Effector memory CD8-positive, alpha-beta T cell (primary cell): ENCODE results near the gene LLGL1.
A peak's percentile ranks its signal among the peaks of the same experiment; 100 is the strongest.

ENCODE experiments used
- ATAC-seq: fragments of 150-1000 bp; cut with Tn5 transposase; replicated peaks from 2 replicates; pipeline ENCODE4 v1.10.0; 2021; ENCODE audit warnings: mild to moderate bottlenecking, moderate library complexity
- DNase-seq, 3 experiments: peaks; one replicate each; pipeline ENCODE4 v3.0.0; 2021
- H3K27ac Mint-ChIP-seq, 2 donors: one replicate each; pipeline ENCODE4 v1.8.0; 2022; ENCODE audit warnings: mild to moderate bottlenecking in 2 of 2, mixed read lengths in 2 of 2, moderate library complexity in 2 of 2
- H3K27me3 Mint-ChIP-seq, 2 donors: one replicate each; pipeline ENCODE4 v1.8.0; 2022; ENCODE audit warnings: mixed read lengths in 2 of 2
- H3K36me3 Mint-ChIP-seq: one replicate; pipeline ENCODE4 v1.8.0; 2022; ENCODE audit warnings: mild to moderate bottlenecking, moderate library complexity, mixed read lengths; ENCODE audit not compliant: insufficient read depth
- H3K4me1 Mint-ChIP-seq, 2 donors: one replicate each; pipeline ENCODE4 v1.8.0; 2022; ENCODE audit warnings: low read depth in 2 of 2, mixed read lengths in 2 of 2
- H3K4me3 Mint-ChIP-seq, 2 donors: one replicate each; pipeline ENCODE4 v1.8.0; 2022; ENCODE audit warnings: mild to moderate bottlenecking in 2 of 2, mixed read lengths in 2 of 2, moderate library complexity in 2 of 2
- H3K9me3 Mint-ChIP-seq, 2 donors: one replicate each; pipeline ENCODE4 v1.8.0; 2022; ENCODE audit warnings: mixed read lengths in 2 of 2

The LLGL1 gene

GRCh38 chr17:18254888-18255649, 29.6 kb downstream of the LLGL1 start:
- Mint-ChIP-seq H3K36me3 (peaks cover 51% of the 10 kb centered on the region), H3K27ac (peak overlapping the region in 1 of 2 donors; percentile 23), H3K27me3 (no peaks in the 10 kb centered on the region), H3K4me1 (peaks cover 16 to 25% of the 10 kb centered on the region in 2 donors), H3K9me3 (no peaks in the 10 kb centered on the region), H3K4me3 (no peak overlapping the region)
- DNase-seq (no peak), ATAC-seq (no peak)

GRCh38 chr17:18256351-18256750, 30.9 kb downstream of the LLGL1 start:
- H3K4me3 Mint-ChIP-seq = peak overlapping the region in 1 of 2 donors; percentile 98
- DNase-seq (no peak), ATAC-seq (no peak)
- peak overlapping the region in 1 of 2 donors; percentile 96 for H3K27ac Mint-ChIP-seq
- no peaks in the 10 kb centered on the region for H3K27me3 Mint-ChIP-seq
- H3K4me1 Mint-ChIP-seq = peaks cover 19 to 31% of the 10 kb centered on the region in 2 donors
- peaks cover 42% of the 10 kb centered on the region for H3K36me3 Mint-ChIP-seq
- H3K9me3 Mint-ChIP-seq = no peaks in the 10 kb centered on the region

- ATAC-seq (no peak), DNase-seq (no peak)
- peaks cover 23 to 33% of the 10 kb centered on the region in 2 donors for H3K4me1 Mint-ChIP-seq
- peak overlapping the region; percentile 72 to 96 for H3K27ac Mint-ChIP-seq
- peaks cover 39% of the 10 kb centered on the region for H3K36me3 Mint-ChIP-seq
- H3K9me3 Mint-ChIP-seq = no peaks in the 10 kb centered on the region
- no peaks in the 10 kb centered on the region for H3K27me3 Mint-ChIP-seq
- H3K4me3 Mint-ChIP-seq = peak overlapping the region; percentile 98 to 99
These were observed 31.3 kb downstream of the LLGL1 start for GRCh38 chr17:18256776-18257175.

GRCh38 chr17:18257268-18257981, 32.0 kb downstream of the LLGL1 start:
- Mint-ChIP-seq H3K4me3 (peak overlapping the region; percentile 98 to 99), H3K36me3 (peaks cover 32% of the 10 kb centered on the region), H3K9me3 (no peaks in the 10 kb centered on the region), H3K27ac (peak overlapping the region; percentile 94 to 96), H3K27me3 (no peaks in the 10 kb centered on the region), H3K4me1 (peaks cover 27 to 38% of the 10 kb centered on the region in 2 donors)
- no peak for ATAC-seq
- DNase-seq = no peak

GRCh38 chr17:18257982-18258355, 32.5 kb downstream of the LLGL1 start:
- H3K4me3 Mint-ChIP-seq = peak overlapping the region; percentile 98 to 99
- H3K4me1 Mint-ChIP-seq = peaks cover 28 to 41% of the 10 kb centered on the region in 2 donors
- H3K27me3 Mint-ChIP-seq = no peaks in the 10 kb centered on the region
- peak; percentile 35 for ATAC-seq
- peak in 2 of 3 experiments; percentile 29 to 34 for DNase-seq
- H3K9me3 Mint-ChIP-seq = no peaks in the 10 kb centered on the region
- peaks cover 28% of the 10 kb centered on the region for H3K36me3 Mint-ChIP-seq
- H3K27ac Mint-ChIP-seq = peak overlapping the region; percentile 94 to 96

GRCh38 chr17:18258356-18259038, 33.1 kb downstream of the LLGL1 start, which contains the start of gene FLII:
TSS of gene FLII (minus strand) at chr17:18258738. CDS start at chr17:18258690, 48 bp downstream.
- H3K27me3 Mint-ChIP-seq = no peaks in the 10 kb centered on the region
- peaks cover 32 to 44% of the 10 kb centered on the region in 2 donors for H3K4me1 Mint-ChIP-seq
- H3K36me3 Mint-ChIP-seq = peaks cover 23% of the 10 kb centered on the region
- H3K9me3 Mint-ChIP-seq = no peaks in the 10 kb centered on the region
- H3K4me3 Mint-ChIP-seq = peak within 1 kb of the TSS; percentile 98 to 99
- DNase-seq (peak; percentile 36 to 49 (median 41)), ATAC-seq (peak; percentile 43)
- peak within 1 kb of the TSS; percentile 94 to 96 for H3K27ac Mint-ChIP-seq

GRCh38 chr17:18259621-18260331, 34.3 kb downstream of the LLGL1 start:
- Mint-ChIP-seq H3K9me3 (no peaks in the 10 kb centered on the region), H3K4me1 (peaks cover 32 to 44% of the 10 kb centered on the region in 2 donors), H3K27ac (peak overlapping the region; percentile 89 to 94), H3K36me3 (peaks cover 10% of the 10 kb centered on the region), H3K4me3 (peak overlapping the region; percentile 98 to 99), H3K27me3 (no peaks in the 10 kb centered on the region)
- ATAC-seq (no peak), DNase-seq (no peak)

GRCh38 chr17:18260332-18261145, 35.1 kb downstream of the LLGL1 start, which contains the start of gene MIEF2:
TSS of gene MIEF2 (plus strand) at chr17:18260662. CDS start at chr17:18262721, 2,059 bp downstream.
- no peaks in the 10 kb centered on the region for H3K27me3 Mint-ChIP-seq
- peak within 1 kb of the TSS; percentile 89 to 94 for H3K27ac Mint-ChIP-seq
- peaks cover 32 to 44% of the 10 kb centered on the region in 2 donors for H3K4me1 Mint-ChIP-seq
- ATAC-seq = peak; percentile 86
- peak within 1 kb of the TSS; percentile 98 to 99 for H3K4me3 Mint-ChIP-seq
- peaks cover 12% of the 10 kb centered on the region for H3K36me3 Mint-ChIP-seq
- DNase-seq = peak; percentile 87 to 88 (median 87)
- no peaks in the 10 kb centered on the region for H3K9me3 Mint-ChIP-seq

- H3K27me3 Mint-ChIP-seq = no peaks in the 10 kb centered on the region
- peaks cover 32 to 44% of the 10 kb centered on the region in 2 donors for H3K4me1 Mint-ChIP-seq
These were observed 35.7 kb downstream of the LLGL1 start for GRCh38 chr17:18261146-18261515.

GRCh38 chr17:18261659-18262058, 36.2 kb downstream of the LLGL1 start:
- Mint-ChIP-seq H3K9me3 (no peaks in the 10 kb centered on the region), H3K36me3 (peaks cover 8% of the 10 kb centered on the region), H3K4me3 (peak overlapping the region; percentile 98 to 99), H3K27ac (peak overlapping the region; percentile 89 to 94), H3K4me1 (peaks cover 32 to 44% of the 10 kb centered on the region in 2 donors), H3K27me3 (no peaks in the 10 kb centered on the region)
- DNase-seq (no peak), ATAC-seq (no peak)

More at GRCh38 chr17:18261146-18261515, 35.7 kb downstream of the LLGL1 start:
- Mint-ChIP-seq H3K36me3 (peaks cover 11% of the 10 kb centered on the region), H3K27ac (peak overlapping the region; percentile 89 to 94), H3K4me3 (peak overlapping the region; percentile 98 to 99), H3K9me3 (no peaks in the 10 kb centered on the region)
- ATAC-seq (no peak), DNase-seq (no peak)

- ATAC-seq = no peak
- peak overlapping the region; percentile 89 to 94 for H3K27ac Mint-ChIP-seq
These were observed 36.7 kb downstream of the LLGL1 start for GRCh38 chr17:18262111-18262510.

GRCh38 chr17:18262641-18263040, 37.2 kb downstream of the LLGL1 start:
- ATAC-seq (no peak), DNase-seq (no peak)
- Mint-ChIP-seq H3K27me3 (no peaks in the 10 kb centered on the region), H3K27ac (no peak overlapping the region), H3K9me3 (no peaks in the 10 kb centered on the region), H3K4me3 (peak overlapping the region in 1 of 2 donors; percentile 99), H3K4me1 (peaks cover 29 to 43% of the 10 kb centered on the region in 2 donors), H3K36me3 (peaks cover 12% of the 10 kb centered on the region)

More at GRCh38 chr17:18262111-18262510, 36.7 kb downstream of the LLGL1 start:
- no peaks in the 10 kb centered on the region for H3K9me3 Mint-ChIP-seq
- H3K27me3 Mint-ChIP-seq = no peaks in the 10 kb centered on the region
- H3K4me1 Mint-ChIP-seq = peaks cover 28 to 43% of the 10 kb centered on the region in 2 donors
- peaks cover 10% of the 10 kb centered on the region for H3K36me3 Mint-ChIP-seq
- DNase-seq = no peak
- peak overlapping the region; percentile 98 to 99 for H3K4me3 Mint-ChIP-seq
